Testis (tissue), 3 donors: ENCODE measurements around the gene ROR2. TPM values are rescaled to one million over a fixed set of nuclear protein-coding genes. Genes with fewer than 3 reads are reported as not detected.

ENCODE experiments used
- DNase-seq: peaks from one replicate; pipeline ENCODE4 v3.0.0-alpha.2; 2019
- H3K27ac ChIP-seq, 2 donors: fragments of 200-600 bp; sonication (generic); one replicate each; pipeline ENCODE4 v1.5.1; 2019
- H3K27me3 ChIP-seq: fragments of 200-600 bp; sonication (generic); one replicate; pipeline ENCODE4 v1.5.1; 2019
- H3K36me3 ChIP-seq: fragments of 200-600 bp; sonication (generic); one replicate; pipeline ENCODE4 v1.5.1; 2017; ENCODE audit warnings: low read depth; ENCODE audit errors: missing control alignments
- H3K4me1 ChIP-seq: fragments of 200-600 bp; sonication (generic); one replicate; pipeline ENCODE4 v1.5.1; 2019
- H3K4me3 ChIP-seq, 2 donors: fragments of 200-600 bp; sonication (generic); one replicate each; pipeline ENCODE4 v1.5.1; 2017 to 2019
- H3K9me3 ChIP-seq: fragments of 200-600 bp; sonication (generic); one replicate; pipeline ENCODE4 v1.5.1; 2017
- CTCF ChIP-seq, 3 experiments: fragments of 450-650 bp in 2 of 3; fragments of 200-600 bp in 1 of 3; sonication (generic) in 1 of 3; IDR thresholded peaks; one replicate each; pipeline ENCODE4 v1.5.1; 2016 to 2019; ENCODE audit warnings: antibody characterized with exemption in 3 of 3, mild to moderate bottlenecking in 2 of 3, moderate library complexity in 1 of 3
- POLR2A ChIP-seq: fragments of 450-650 bp; IDR thresholded peaks from one replicate; pipeline ENCODE4 v1.6.1; 2017; ENCODE audit warnings: antibody characterized with exemption, mild to moderate bottlenecking, moderate library complexity
- WGBS, 2 donors: methylation state at CpG; one replicate each; pipeline ENCODE4 v1.1.5; 2018; 5-methylcytosine and 5-hydroxymethylcytosine counted together
- intact Hi-C: fragments of 100-400 bp; cut with DNase I; formaldehyde crosslinking; loops from one replicate; pipeline ENCODE4 v1.15.1; 2023; ENCODE audit warnings: low total_unique reads
- polyA plus RNA-seq: library from polyadenylated mRNA; stranded (reverse); fragments of 350-450 nt; fragmentation: Illumina TruSeq; extraction: RNeasy Lipid Tissue Mini Kit (QIAGEN cat#74804); gene quantifications from one replicate; pipeline ENCODE4 v1.2.3, GENCODE V29; 2014; ENCODE audit warnings: low read depth, low replicate concordance; ENCODE audit not compliant: insufficient read depth
- total RNA-seq, 2 donors: library from RNA; depleted of rRNA; stranded (reverse); fragments of >200 nt; gene quantifications; one replicate each; pipeline ENCODE4 v1.2.3, GENCODE V29; 2016

Gene ROR2
- total and polyA plus RNA-seq, 3 donors from 2014 or later = 11.5 to 16.5 (median 12.3) TPM

DNA sequence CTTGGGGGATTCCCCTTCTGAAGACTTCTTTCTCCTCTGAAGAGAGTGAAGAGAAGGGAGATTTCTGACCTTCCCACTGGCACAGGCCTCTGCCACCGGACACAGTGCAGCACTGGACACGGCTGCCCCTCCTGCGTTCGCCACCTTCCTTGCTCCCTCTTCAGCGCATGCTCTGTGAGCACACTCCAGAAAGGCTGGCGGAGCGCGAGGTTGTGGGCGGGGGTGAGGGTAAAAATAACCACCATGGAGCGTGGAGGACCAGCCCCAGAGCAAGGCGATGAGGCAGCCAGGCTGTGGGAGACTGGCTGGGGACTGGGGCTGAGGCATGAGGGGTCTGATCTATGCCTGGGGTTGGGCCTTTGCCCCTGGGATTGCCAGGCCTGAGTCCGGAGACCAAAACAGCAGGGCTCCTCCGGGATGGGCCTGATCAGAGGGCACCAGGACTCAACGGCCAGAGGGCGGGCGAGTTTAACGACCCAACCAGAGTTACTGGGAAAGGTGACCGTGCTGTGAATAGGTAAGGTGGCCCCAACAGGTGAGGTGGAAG is 97.2 kb downstream of the ROR2 start:
- Histone ChIP-seq H3K36me3 (no peaks in the 10 kb centered on the region), H3K27ac (no peak overlapping the region), H3K9me3 (no peaks in the 10 kb centered on the region), H3K4me3 (no peak overlapping the region), H3K4me1 (peaks cover 3% of the 10 kb centered on the region), H3K27me3 (no peaks in the 10 kb centered on the region)
- TF ChIP-seq CTCF (IDR thresholded peaks at IDR 0.05) (no peak), POLR2A (no peak)
- intact Hi-C loops = no loop called here
- peak; percentile 5 for DNase-seq
- WGBS, 2 donors = 95 to 97% methylated on average over 18 of the region's 18 CpGs

DNA sequence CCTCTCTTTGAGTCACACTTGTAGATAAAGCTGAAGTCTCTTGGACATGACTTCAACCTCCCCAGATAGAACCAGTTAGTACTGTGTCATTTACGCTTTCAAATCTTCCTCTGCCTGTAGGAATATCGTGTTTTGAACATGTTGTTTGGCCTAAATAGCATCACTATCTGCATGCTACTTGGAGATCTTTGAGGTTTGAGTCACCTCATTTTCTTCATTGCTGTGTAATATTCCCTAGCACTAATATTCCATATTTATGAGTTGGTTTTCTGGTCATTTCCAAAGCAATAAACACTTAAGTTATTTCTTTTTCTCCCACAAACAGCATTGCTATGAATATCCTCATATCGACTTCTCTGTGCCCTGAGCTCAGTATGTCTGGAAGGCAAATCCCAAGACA is 100.3 kb downstream of the ROR2 start:
- Histone ChIP-seq H3K9me3 (no peaks in the 10 kb centered on the region), H3K27ac (no peak overlapping the region), H3K27me3 (no peaks in the 10 kb centered on the region), H3K4me3 (no peak overlapping the region), H3K4me1 (peaks cover 9% of the 10 kb centered on the region), H3K36me3 (no peaks in the 10 kb centered on the region)
- no peak for TF ChIP-seq CTCF (IDR thresholded peaks at IDR 0.05)
- TF ChIP-seq POLR2A = no peak
- intact Hi-C loops = no loop called here
- 86 to 94% methylated on average over 3 of the region's 3 CpGs for WGBS, 2 donors
- DNase-seq = no peak

GRCh38 chr9:91848146-91848545 is 101.9 kb downstream of the ROR2 start:
- Histone ChIP-seq H3K36me3 (no peaks in the 10 kb centered on the region), H3K4me3 (no peak overlapping the region), H3K27me3 (no peaks in the 10 kb centered on the region), H3K27ac (no peak overlapping the region), H3K9me3 (no peaks in the 10 kb centered on the region), H3K4me1 (peaks cover 21% of the 10 kb centered on the region)
- 73 to 77% methylated on average over 6 of the region's 6 CpGs for WGBS, 2 donors
- TF ChIP-seq POLR2A (no peak), CTCF (IDR thresholded peaks at IDR 0.05) (no peak)
- DNase-seq = no peak
- intact Hi-C loops = no loop called here

DNA sequence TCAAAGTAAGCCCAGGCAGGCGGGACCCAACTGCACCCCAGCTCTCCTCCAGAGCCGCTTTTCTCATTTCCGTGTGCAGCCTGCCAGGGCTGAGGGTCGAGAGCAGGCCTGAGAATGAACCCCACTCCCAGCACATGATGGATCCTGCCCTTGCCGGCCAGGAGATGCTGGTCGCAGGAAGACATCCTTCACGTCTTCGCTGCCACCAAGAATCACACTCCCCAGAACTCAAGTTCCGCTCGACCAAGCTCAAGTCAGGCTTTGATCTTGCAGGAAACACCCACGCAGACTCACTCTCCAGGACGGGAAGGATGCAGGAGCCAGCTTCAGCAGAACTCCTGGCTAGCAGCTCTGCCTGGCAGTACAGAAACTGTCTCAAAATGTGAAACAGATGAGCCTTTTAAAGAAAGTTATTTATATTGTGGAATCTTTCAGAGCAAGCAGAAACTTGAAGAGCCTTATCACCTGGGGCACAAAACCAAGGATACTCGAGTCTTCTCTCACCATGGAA is 102.4 kb downstream of the ROR2 start:
- no peaks in the 10 kb centered on the region for H3K27me3 ChIP-seq
- no peaks in the 10 kb centered on the region for H3K9me3 ChIP-seq
- H3K4me3 ChIP-seq = no peak overlapping the region
- no peaks in the 10 kb centered on the region for H3K36me3 ChIP-seq
- peaks cover 21% of the 10 kb centered on the region for H3K4me1 ChIP-seq
- no peak overlapping the region for H3K27ac ChIP-seq
- intact Hi-C loops = no loop called here
- TF ChIP-seq CTCF (IDR thresholded peaks at IDR 0.05) = no peak
- TF ChIP-seq POLR2A = no peak
- peak; percentile 41 for DNase-seq
- 42 to 45% methylated on average over 3 to 13 of the region's 13 CpGs for WGBS, 2 donors

GRCh38 chr9:91845879-91846278 is 104.1 kb downstream of the ROR2 start:
- Histone ChIP-seq H3K27ac (no peak overlapping the region), H3K9me3 (no peaks in the 10 kb centered on the region), H3K4me3 (no peak overlapping the region), H3K4me1 (peaks cover 21% of the 10 kb centered on the region), H3K27me3 (no peaks in the 10 kb centered on the region), H3K36me3 (no peaks in the 10 kb centered on the region)
- 89 to 94% methylated on average over 6 of the region's 6 CpGs for WGBS, 2 donors
- TF ChIP-seq POLR2A (no peak), CTCF (IDR thresholded peaks at IDR 0.05) (no peak)
- intact Hi-C loops = no loop called here
- DNase-seq = peak; percentile 8
